A673 (cell line): ENCODE results near the gene RNF217. TPM values are rescaled to one million over a fixed set of nuclear protein-coding genes. Genes with fewer than 3 reads are reported as not detected.

Source experiments
- BruUV-seq: library from RNA; stranded (reverse); fragments of 400-500 nt; replicated peaks from 2 replicates; lab custom pipeline; 2021; lab: Mats Ljungman, UMichigan
- CTCF ChIA-PET: fragments of 300-600 bp; sonication (Branson Sonifier 250); formaldehyde crosslinking; loops from one replicate; lab custom pipeline; 2022; ENCODE audit warnings: antibody characterized with exemption; lab: Charles Lee
- POLR2A ChIA-PET: fragments of 300-600 bp; sonication (Branson Sonifier 250); formaldehyde crosslinking; loops from one replicate; lab custom pipeline; 2022; ENCODE audit warnings: antibody characterized with exemption; ENCODE audit not compliant: low non-redundant PET; lab: Charles Lee
- DNase-seq: peaks from one replicate; pipeline ENCODE4 v3.0.0-alpha.2; 2015; ENCODE audit warnings: low spot score
- H3K27ac ChIP-seq: fragments of 200-600 bp; sonication (generic); 2 replicates; pipeline ENCODE4 v1.5.1; 2016; ENCODE audit warnings: mixed run types, low read depth, mild to moderate bottlenecking, mixed read lengths, antibody characterized with exemption, low read length; ENCODE audit not compliant: poor library complexity, severe bottlenecking
- H3K27me3 ChIP-seq: fragments of 200-600 bp; sonication (generic); replicated peaks from 2 replicates; pipeline ENCODE4 v1.6.1; 2017; ENCODE audit warnings: mixed run types, low read depth, mild to moderate bottlenecking, mixed read lengths, antibody characterized with exemption, low read length; ENCODE audit not compliant: insufficient read depth, poor library complexity
- H3K36me3 ChIP-seq: fragments of 200-600 bp; sonication (generic); 2 replicates; pipeline ENCODE4 v1.6.1; 2016; ENCODE audit warnings: mixed run types, mild to moderate bottlenecking, mixed read lengths, antibody characterized with exemption, low read length; ENCODE audit not compliant: insufficient read depth, poor library complexity, severe bottlenecking
- H3K4me1 ChIP-seq: fragments of 200-600 bp; sonication (generic); 2 replicates; pipeline ENCODE4 v1.6.1; 2017; ENCODE audit warnings: mixed run types, mild to moderate bottlenecking, mixed read lengths, antibody characterized with exemption, low read length; ENCODE audit not compliant: insufficient read depth, poor library complexity, severe bottlenecking
- H3K4me3 ChIP-seq: fragments of 200-600 bp; sonication (generic); 2 replicates; pipeline ENCODE4 v1.5.1; 2016; ENCODE audit warnings: low read depth, mixed run types, mild to moderate bottlenecking, mixed read lengths, low read length; ENCODE audit not compliant: poor library complexity, severe bottlenecking
- H3K9me3 ChIP-seq: fragments of 200-600 bp; sonication (generic); 2 replicates; pipeline ENCODE4 v1.6.1; 2016; ENCODE audit warnings: mixed run types, low read depth, mild to moderate bottlenecking, mixed read lengths, antibody characterized with exemption, low read length; ENCODE audit not compliant: poor library complexity, severe bottlenecking
- EZH2 ChIP-seq: fragments of 200-600 bp; sonication (generic); IDR thresholded peaks from 2 replicates; pipeline ENCODE4 v1.6.1; 2017; ENCODE audit warnings: borderline replicate concordance, low read depth, mild to moderate bottlenecking, mixed read lengths, antibody characterized with exemption, low read length; ENCODE audit not compliant: poor library complexity, severe bottlenecking
- intact Hi-C: fragments of 100-400 bp; cut with micrococcal nuclease; formaldehyde crosslinking; loops from one replicate; pipeline ENCODE4 v1.10.0; 2022; ENCODE audit not compliant: unreplicated experiment
- total RNA-seq: library from RNA; stranded (reverse); gene quantifications from 2 replicates; pipeline ENCODE4 v1.2.3, GENCODE V29; 2021
- TF ChIP-seq, protein P1 (sequence below): fragments of 300-800, 200-600 bp; sonication (generic); conservative IDR thresholded peaks from 2 replicates; pipeline ENCODE4 v1.5.1; 2017; ENCODE audit warnings: low read depth, mild to moderate bottlenecking, antibody characterized with exemption, low read length, moderate library complexity, mixed read lengths

RNF217 gene
- total RNA-seq, 1 experiment from 2014 or later = 20.6 TPM

DNA sequence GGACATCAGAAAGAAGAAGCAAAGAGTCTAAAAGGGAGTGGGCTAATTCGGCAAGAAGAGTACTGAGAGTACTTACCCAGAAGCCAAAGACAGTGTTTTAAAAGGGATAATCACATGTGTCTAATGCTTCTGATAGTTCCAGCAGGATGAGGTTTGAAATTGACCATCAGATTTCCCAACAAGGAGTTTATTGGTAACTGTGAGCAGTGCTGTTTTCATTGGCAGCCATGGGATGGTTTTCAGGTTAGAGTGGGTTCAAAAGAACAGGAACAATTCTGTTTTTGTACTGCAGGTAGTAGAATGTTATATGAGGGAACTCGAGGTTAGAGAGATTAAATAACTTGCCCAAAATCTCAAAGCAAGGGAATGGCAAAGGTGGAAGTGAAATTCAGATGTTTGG is 8.5 kb downstream of the RNF217 start:
- Histone ChIP-seq H3K4me3 (no peak overlapping the region), H3K27me3 (no peaks in the 10 kb centered on the region), H3K4me1 (peaks cover 30% of the 10 kb centered on the region), H3K9me3 (no peaks in the 10 kb centered on the region), H3K36me3 (no peaks in the 10 kb centered on the region), H3K27ac (no peak overlapping the region)
- intact Hi-C loops = no loop called here
- no TSS peak for BruUV-seq
- CTCF ChIA-PET = no interaction called here
- POLR2A ChIA-PET = no interaction called here
- DNase-seq = no peak
- TF ChIP-seq EZH2 = no peak
- TF ChIP-seq, protein P1, sequence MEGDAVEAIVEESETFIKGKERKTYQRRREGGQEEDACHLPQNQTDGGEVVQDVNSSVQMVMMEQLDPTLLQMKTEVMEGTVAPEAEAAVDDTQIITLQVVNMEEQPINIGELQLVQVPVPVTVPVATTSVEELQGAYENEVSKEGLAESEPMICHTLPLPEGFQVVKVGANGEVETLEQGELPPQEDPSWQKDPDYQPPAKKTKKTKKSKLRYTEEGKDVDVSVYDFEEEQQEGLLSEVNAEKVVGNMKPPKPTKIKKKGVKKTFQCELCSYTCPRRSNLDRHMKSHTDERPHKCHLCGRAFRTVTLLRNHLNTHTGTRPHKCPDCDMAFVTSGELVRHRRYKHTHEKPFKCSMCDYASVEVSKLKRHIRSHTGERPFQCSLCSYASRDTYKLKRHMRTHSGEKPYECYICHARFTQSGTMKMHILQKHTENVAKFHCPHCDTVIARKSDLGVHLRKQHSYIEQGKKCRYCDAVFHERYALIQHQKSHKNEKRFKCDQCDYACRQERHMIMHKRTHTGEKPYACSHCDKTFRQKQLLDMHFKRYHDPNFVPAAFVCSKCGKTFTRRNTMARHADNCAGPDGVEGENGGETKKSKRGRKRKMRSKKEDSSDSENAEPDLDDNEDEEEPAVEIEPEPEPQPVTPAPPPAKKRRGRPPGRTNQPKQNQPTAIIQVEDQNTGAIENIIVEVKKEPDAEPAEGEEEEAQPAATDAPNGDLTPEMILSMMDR = no peak

DNA sequence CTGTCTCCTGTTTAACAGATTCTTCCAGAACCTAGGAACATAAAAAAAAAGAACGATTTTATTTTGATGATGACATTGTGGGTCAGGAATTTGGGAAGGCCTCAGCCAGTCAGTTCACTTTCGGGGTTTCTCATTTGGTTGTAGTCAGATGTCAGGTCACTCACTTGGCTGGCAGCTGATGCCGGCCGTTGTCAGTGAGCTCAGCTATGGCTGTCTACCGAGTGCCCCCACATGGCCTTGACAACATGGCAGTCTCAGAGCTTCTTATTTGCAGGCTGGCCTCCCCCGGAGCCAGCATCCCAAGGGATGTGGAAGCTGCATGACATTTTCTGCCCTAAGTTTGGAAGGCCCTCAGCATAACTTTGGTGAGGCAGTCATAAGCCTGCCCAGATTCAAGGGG is 11.5 kb downstream of the RNF217 start:
- no peak for TF ChIP-seq EZH2
- TF ChIP-seq, protein P1 = no peak
- Histone ChIP-seq H3K36me3 (peaks cover 17% of the 10 kb centered on the region), H3K4me3 (no peak overlapping the region), H3K27ac (no peak overlapping the region), H3K27me3 (no peaks in the 10 kb centered on the region), H3K9me3 (peaks cover 11% of the 10 kb centered on the region), H3K4me1 (peaks cover under 1% of the 10 kb centered on the region)
- ChIA-PET POLR2A (no interaction called here), CTCF (no interaction called here)
- no peak for DNase-seq
- intact Hi-C loops = no loop called here
- no TSS peak for BruUV-seq

DNA sequence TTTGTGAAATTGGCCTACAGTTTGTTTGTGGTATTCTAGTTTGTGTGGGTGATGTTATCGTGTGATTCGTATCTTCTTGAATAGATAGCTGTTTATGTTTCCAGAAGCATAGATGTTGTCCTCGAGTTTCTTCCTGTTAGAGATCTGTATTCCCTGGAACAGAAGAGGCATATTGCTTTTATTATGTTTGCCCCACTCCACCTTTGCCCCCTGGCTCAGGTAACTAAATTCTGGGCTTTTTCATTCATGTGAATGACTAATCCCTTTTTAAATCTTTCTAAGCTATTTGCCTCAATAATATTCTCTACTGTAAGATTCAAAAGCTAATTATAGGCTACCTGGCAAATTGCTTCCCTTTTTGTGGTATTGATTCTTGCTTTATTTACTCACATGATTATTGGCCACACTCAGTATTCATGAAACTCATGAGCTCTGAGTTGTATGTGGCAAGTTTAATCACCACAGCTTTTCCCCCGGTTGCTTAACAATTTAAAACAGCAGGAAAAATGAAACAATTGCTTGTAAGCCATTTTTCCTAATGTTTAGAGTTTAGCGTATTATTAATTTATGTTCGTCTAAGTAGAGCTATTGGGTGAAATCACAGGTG is 12.6 kb downstream of the RNF217 start:
- intact Hi-C loops = no loop called here
- TF ChIP-seq EZH2 = no peak
- TF ChIP-seq, protein P1 = no peak
- H3K27ac ChIP-seq = no peak overlapping the region
- no peaks in the 10 kb centered on the region for H3K27me3 ChIP-seq
- no TSS peak for BruUV-seq
- H3K4me1 ChIP-seq = no peaks in the 10 kb centered on the region
- H3K4me3 ChIP-seq = no peak overlapping the region
- ChIA-PET POLR2A (no interaction called here), CTCF (no interaction called here)
- no peak for DNase-seq
- H3K36me3 ChIP-seq = peaks cover 19% of the 10 kb centered on the region
- peaks cover 17% of the 10 kb centered on the region for H3K9me3 ChIP-seq
